22Rv1 (cell line): Measurements from ENCODE around the gene VEZF1.

Experiments
- CTCF ChIP-seq: fragments of 450-650 bp; IDR thresholded peaks from 2 replicates; pipeline ENCODE4 v1.5.1; 2017; ENCODE audit warnings: mild to moderate bottlenecking
- ZFX ChIP-seq: fragments of 450-650 bp; IDR thresholded peaks from 2 replicates; pipeline ENCODE4 v1.6.1; 2017; ENCODE audit warnings: antibody characterized with exemption, borderline replicate concordance

GRCh38 chr17:58002154-58002948 is 14.3 kb upstream of the VEZF1 start:
- TF ChIP-seq CTCF: no peak
- TF ChIP-seq ZFX: no peak
